Measurements from ENCODE around the gene APEX2.
A peak's percentile ranks its signal among the peaks of the same experiment; 100 is the strongest.
"Not testable (repeated sequence)": the region's sequence is repeated elsewhere in the genome, so short reads cannot be mapped to it uniquely, and the experiment has no call there.

The APEX2 gene

DNA sequence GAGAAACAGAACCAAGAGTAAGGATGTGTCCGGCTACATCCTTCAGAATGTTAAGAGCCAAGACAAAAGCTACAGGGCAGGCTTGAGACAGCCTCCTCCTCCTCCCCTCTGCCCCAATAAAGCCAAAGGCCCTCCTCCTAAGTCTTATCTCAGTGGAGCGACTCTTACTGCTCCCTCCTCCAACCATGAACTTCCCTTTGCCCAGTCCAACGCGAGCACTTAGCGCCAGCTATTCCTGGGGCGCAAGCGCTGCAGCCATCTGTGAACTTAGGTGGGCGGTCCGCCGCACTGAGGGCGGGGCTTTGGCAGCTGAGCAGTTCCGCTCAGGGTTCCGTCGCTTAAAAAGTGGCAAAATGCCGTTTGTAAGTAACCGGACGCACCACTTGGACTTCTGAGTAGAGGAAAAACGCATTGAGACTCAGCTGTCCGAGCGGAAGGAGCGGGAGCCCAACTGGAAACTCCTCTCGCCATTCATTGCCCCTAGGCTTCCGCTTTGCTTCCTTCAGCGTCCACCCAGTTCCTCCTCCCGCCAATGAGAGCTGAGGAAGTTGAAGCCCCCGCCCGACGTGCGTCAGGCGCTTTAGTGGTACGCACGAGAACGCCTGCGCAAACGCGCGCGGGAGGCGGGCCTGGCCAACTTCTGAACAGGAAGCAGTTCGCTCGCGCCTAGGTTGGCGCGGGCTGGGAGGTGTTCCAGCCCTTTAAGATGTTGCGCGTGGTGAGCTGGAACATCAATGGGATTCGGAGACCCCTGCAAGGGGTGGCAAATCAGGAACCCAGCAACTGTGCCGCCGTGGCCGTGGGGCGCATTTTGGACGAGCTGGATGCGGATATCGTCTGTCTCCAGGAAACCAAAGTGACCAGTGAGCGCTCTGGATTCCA is at the start of gene APEX2:
APEX2 (plus strand) TSS at position 647 of the 882 bp plus-strand sequence; CDS start at position 707, 60 bp downstream.
- Histone ChIP-seq H3K36me3 (ENCODE audit: control insufficient read depth, insufficient read depth, low read length) (no peaks in the 10 kb centered on the region), H3K27me3 (ENCODE audit: control insufficient read depth, insufficient read depth, low read length) (no peaks in the 10 kb centered on the region)

DNA sequence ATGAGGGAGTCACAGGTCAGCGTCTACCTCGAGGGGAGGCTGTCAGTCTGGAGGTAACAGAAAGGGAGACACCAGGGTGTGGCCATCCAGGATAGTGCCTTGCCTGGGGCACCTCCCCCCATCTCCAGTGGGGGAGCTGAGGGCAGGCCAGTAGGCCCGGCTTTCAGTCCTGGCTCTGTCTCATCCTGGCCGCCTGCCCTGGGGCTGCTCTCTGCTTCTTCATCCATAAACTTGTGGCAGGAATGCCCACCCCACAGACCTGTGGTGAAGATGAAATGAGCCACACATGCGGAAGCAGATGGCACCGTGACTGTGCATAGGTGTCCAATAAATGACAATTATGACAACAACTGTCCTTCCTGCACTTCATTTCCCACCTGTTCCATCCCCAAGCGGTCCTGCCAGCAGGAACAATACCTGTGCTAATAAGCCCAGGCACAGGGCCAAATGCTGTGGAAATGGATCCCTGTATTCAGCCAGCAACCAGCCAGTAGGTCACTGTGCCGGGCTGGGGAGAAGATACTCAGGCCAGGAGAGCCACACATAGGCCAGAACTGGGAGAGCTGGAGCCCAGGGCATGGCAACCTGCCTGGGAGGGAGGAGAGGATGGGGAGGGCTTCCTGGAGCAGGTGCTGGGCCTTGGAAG is 49.3 kb upstream of the APEX2 start:
- no peak overlapping the region for H3K9ac ChIP-seq (ENCODE audit: low read length)
- H3K4me1 ChIP-seq (ENCODE audit: control insufficient read depth, insufficient read depth, low read length) = no peaks in the 10 kb centered on the region
- no peaks in the 10 kb centered on the region for H3K36me3 ChIP-seq (ENCODE audit: control insufficient read depth, insufficient read depth, low read length)
- no peak overlapping the region for H3K27ac ChIP-seq (ENCODE audit: low read depth, low read length)
- H3K4me3 ChIP-seq (ENCODE audit: low read length) = no peak overlapping the region
- no peaks in the 10 kb centered on the region for H3K27me3 ChIP-seq (ENCODE audit: control insufficient read depth, insufficient read depth, low read length)

More for the DNA sequence above, at the start of gene APEX2:
- Histone ChIP-seq H3K27ac (ENCODE audit: low read depth, low read length) (peak within 1 kb of the TSS; percentile 78), H3K4me3 (ENCODE audit: low read length) (peak within 1 kb of the TSS; percentile 82), H3K9ac (ENCODE audit: low read length) (peak within 1 kb of the TSS; percentile 59), H3K4me1 (ENCODE audit: control insufficient read depth, insufficient read depth, low read length) (no peaks in the 10 kb centered on the region)

DNA sequence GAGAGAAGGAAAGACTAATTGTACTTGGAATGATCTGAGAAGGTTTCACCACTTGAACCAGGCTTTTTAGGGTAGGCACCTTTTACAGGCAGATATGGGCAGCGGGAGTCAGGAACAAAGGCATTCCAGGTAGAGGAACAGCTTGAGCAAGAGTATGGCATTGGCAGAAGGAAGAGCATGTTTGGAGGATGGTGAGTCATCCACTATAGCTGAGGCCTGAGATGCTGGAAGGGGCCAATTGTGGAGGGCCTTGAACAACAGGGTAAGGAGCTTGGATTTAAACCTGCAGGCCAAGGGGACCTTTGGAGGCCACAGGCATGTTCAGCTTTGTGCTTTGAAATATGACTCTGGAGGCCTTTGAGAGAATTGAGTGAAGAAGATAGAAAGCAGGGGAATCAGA is 38.4 kb upstream of the APEX2 start:
- Histone ChIP-seq H3K4me1 (ENCODE audit: control insufficient read depth, insufficient read depth, low read length) (no peaks in the 10 kb centered on the region), H3K27me3 (ENCODE audit: control insufficient read depth, insufficient read depth, low read length) (peaks cover 2% of the 10 kb centered on the region), H3K36me3 (ENCODE audit: control insufficient read depth, insufficient read depth, low read length) (no peaks in the 10 kb centered on the region), H3K9ac (ENCODE audit: low read length) (no peak overlapping the region), H3K27ac (ENCODE audit: low read depth, low read length) (no peak overlapping the region), H3K4me3 (ENCODE audit: low read length) (no peak overlapping the region)

- Histone ChIP-seq H3K4me1 (ENCODE audit: control insufficient read depth, insufficient read depth, low read length) (no peaks in the 10 kb centered on the region), H3K27me3 (ENCODE audit: control insufficient read depth, insufficient read depth, low read length) (peaks cover 2% of the 10 kb centered on the region), H3K9ac (ENCODE audit: low read length) (no peak overlapping the region), H3K27ac (ENCODE audit: low read depth, low read length) (no peak overlapping the region), H3K4me3 (ENCODE audit: low read length) (no peak overlapping the region), H3K36me3 (ENCODE audit: control insufficient read depth, insufficient read depth, low read length) (no peaks in the 10 kb centered on the region)
These were observed 35.2 kb upstream of the APEX2 start for GRCh38 chrX:54964766-54965497.

- H3K27ac ChIP-seq (ENCODE audit: low read depth, low read length) = no peak overlapping the region
- no peaks in the 10 kb centered on the region for H3K36me3 ChIP-seq (ENCODE audit: control insufficient read depth, insufficient read depth, low read length)
- no peaks in the 10 kb centered on the region for H3K27me3 ChIP-seq (ENCODE audit: control insufficient read depth, insufficient read depth, low read length)
- H3K4me1 ChIP-seq (ENCODE audit: control insufficient read depth, insufficient read depth, low read length) = no peaks in the 10 kb centered on the region
- no peak overlapping the region for H3K4me3 ChIP-seq (ENCODE audit: low read length)
- no peak overlapping the region for H3K9ac ChIP-seq (ENCODE audit: low read length)
These were observed 22.8 kb upstream of the APEX2 start for GRCh38 chrX:54977387-54977786.

DNA sequence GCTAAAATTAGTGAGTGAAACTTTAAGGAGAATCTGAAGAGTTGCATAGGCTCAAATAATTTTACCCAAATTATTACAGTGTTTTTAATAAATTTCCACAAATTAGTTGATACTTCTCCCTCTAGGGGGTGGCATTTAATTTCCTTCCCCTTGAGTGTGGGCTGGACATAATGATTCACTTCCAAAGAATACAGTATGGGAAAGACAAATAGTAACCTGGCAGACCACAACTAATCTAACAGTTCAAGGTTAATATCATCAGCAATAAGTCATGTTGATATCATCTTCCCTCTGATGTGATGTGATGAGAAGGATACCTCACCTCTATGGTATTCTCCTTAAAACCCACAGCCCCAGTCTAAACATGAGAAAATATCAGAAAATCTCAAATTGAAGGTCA is 21.7 kb upstream of the APEX2 start:
- no peak overlapping the region for H3K4me3 ChIP-seq (ENCODE audit: low read length)
- H3K27me3 ChIP-seq (ENCODE audit: control insufficient read depth, insufficient read depth, low read length) = no peaks in the 10 kb centered on the region
- no peak overlapping the region for H3K27ac ChIP-seq (ENCODE audit: low read depth, low read length)
- H3K4me1 ChIP-seq (ENCODE audit: control insufficient read depth, insufficient read depth, low read length) = no peaks in the 10 kb centered on the region
- H3K9ac ChIP-seq (ENCODE audit: low read length) = no peak overlapping the region
- no peaks in the 10 kb centered on the region for H3K36me3 ChIP-seq (ENCODE audit: control insufficient read depth, insufficient read depth, low read length)

DNA sequence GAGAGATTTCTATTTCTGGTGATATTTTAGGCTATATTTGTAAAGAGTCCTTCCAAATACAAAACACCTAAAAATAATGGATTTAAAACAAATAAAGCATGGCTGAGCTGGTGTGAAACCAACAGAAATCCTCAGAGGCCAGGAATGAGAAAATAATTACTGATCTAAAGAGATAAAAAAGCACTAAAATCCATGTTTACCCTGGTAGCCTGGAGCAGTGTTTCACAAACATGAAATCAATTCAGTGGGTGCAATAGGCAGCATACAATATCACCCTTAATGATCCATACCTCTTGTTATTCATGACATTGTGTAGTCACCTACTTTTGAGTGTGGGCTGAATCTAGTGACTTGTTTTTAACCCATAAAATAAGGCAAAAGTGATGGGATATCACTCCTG is 20.7 kb upstream of the APEX2 start:
- no peaks in the 10 kb centered on the region for H3K27me3 ChIP-seq (ENCODE audit: control insufficient read depth, insufficient read depth, low read length)
- no peaks in the 10 kb centered on the region for H3K4me1 ChIP-seq (ENCODE audit: control insufficient read depth, insufficient read depth, low read length)
- H3K9ac ChIP-seq (ENCODE audit: low read length) = no peak overlapping the region
- no peak overlapping the region for H3K27ac ChIP-seq (ENCODE audit: low read depth, low read length)
- H3K4me3 ChIP-seq (ENCODE audit: low read length) = no peak overlapping the region
- H3K36me3 ChIP-seq (ENCODE audit: control insufficient read depth, insufficient read depth, low read length) = no peaks in the 10 kb centered on the region

GRCh38 chrX:54980334-54980733 is 19.8 kb upstream of the APEX2 start:
- Histone ChIP-seq H3K27me3 (ENCODE audit: control insufficient read depth, insufficient read depth, low read length) (no peaks in the 10 kb centered on the region), H3K36me3 (ENCODE audit: control insufficient read depth, insufficient read depth, low read length) (no peaks in the 10 kb centered on the region), H3K4me3 (ENCODE audit: low read length) (no peak overlapping the region), H3K4me1 (ENCODE audit: control insufficient read depth, insufficient read depth, low read length) (no peaks in the 10 kb centered on the region), H3K27ac (ENCODE audit: low read depth, low read length) (no peak overlapping the region), H3K9ac (ENCODE audit: low read length) (no peak overlapping the region)

DNA sequence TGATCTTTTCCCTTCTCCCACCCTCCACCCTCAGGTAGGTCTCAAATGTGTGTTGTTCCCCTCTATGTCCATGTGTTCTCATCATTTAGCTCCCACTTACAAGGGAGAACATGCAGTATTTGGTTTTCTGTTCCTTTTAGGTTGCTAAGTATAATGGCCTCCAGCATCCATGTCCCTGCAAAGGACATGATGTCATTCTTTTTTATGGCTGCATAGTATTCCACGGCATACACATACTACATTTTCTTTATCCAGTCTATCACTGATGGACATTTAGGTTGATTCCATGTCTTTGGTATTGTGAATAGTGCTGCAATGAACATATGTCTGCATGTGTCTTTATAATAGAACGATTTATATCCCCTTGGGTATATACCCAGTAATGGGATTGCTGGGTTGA is 16.9 kb upstream of the APEX2 start:
- H3K9ac ChIP-seq (ENCODE audit: low read length); H3K36me3 ChIP-seq (ENCODE audit: control insufficient read depth, insufficient read depth, low read length); H3K4me3 ChIP-seq (ENCODE audit: low read length); H3K27me3 ChIP-seq (ENCODE audit: control insufficient read depth, insufficient read depth, low read length); H3K4me1 ChIP-seq (ENCODE audit: control insufficient read depth, insufficient read depth, low read length); H3K27ac ChIP-seq (ENCODE audit: low read depth, low read length): not testable (repeated sequence)

DNA sequence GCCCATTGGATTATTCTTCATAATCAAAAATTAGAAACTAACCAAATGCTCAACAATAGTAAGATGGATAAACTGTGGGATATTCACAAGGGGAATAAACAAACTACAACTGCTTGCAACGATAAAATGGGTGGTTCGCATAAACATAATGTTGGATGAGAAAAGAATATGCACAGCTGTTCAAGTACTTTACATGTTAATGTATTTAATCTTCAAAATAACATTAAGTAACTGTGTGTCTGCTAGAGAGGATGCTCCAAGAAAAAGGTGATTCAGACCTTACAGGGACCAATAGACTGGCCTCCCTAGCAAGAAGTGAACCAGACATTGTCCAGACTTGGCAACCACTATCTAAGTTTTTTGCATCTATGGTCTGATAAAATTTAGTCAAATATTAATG is 8.5 kb upstream of the APEX2 start:
- no peak overlapping the region for H3K9ac ChIP-seq (ENCODE audit: low read length)
- no peak overlapping the region for H3K4me3 ChIP-seq (ENCODE audit: low read length)
- H3K27ac ChIP-seq (ENCODE audit: low read depth, low read length) = no peak overlapping the region
- no peaks in the 10 kb centered on the region for H3K27me3 ChIP-seq (ENCODE audit: control insufficient read depth, insufficient read depth, low read length)
- H3K4me1 ChIP-seq (ENCODE audit: control insufficient read depth, insufficient read depth, low read length) = no peaks in the 10 kb centered on the region
- no peaks in the 10 kb centered on the region for H3K36me3 ChIP-seq (ENCODE audit: control insufficient read depth, insufficient read depth, low read length)

DNA sequence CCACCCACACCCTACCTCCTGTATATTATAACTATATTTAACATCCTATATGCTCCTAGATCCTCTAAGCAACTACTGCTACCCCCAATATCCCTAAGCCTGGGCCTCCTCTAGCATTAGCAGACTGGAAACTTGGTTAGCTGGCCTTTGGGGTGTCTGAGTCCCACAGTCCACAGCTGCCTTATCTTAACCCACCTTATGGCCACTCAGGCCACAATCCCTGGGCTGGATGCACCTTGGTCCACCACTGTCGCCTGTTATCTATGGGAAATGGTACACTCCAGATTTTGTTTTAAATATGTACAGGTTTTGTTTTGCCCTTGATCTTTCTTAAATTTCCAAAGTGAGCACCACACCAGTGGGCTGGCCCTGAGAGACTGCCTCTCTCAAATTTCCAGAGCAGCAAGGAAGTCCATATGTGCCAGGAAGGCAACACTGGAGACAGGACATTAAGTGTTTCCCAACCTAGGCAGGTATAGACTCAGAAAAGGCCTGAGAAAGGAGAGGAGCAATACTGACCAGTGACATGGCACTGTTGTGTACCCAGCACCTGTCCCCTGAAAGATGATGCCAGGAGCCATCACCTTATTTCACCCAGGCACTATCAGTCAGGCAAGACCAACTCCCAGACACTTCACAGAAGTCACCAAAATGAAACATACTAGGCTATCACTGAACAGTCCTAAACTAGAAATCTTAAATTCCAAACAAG is 7.1 kb upstream of the APEX2 start:
- Histone ChIP-seq H3K27me3 (ENCODE audit: control insufficient read depth, insufficient read depth, low read length) (no peaks in the 10 kb centered on the region), H3K36me3 (ENCODE audit: control insufficient read depth, insufficient read depth, low read length) (no peaks in the 10 kb centered on the region), H3K4me1 (ENCODE audit: control insufficient read depth, insufficient read depth, low read length) (no peaks in the 10 kb centered on the region), H3K27ac (ENCODE audit: low read depth, low read length) (no peak overlapping the region), H3K4me3 (ENCODE audit: low read length) (no peak overlapping the region), H3K9ac (ENCODE audit: low read length) (no peak overlapping the region)

DNA sequence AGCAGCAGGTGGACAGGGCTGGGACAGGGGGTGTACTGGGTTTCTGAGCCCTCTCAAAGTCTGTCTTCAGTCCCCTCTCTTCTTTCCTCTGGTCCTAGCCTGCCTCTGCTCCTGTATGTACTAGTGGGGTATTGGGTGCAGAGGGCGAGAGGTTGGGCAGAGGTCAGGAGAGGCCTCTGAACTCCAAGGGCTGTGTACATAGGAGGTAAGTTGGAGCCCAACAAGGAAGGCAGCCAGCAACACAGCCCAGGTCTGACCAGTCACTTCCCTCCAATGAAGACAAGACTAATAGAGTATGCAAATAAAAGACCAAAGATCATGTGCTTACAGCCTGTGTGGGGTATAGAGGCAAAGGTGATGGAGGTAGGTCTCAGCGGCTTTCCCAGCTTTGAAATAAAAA is 6.1 kb upstream of the APEX2 start, which contains the start of gene PFKFB1:
PFKFB1 (minus strand) TSS at position 90 of the 400 bp plus-strand sequence. CDS start 181 bp downstream, outside the sequence.
- Histone ChIP-seq H3K9ac (ENCODE audit: low read length) (no peak within 1 kb of the TSS), H3K4me1 (ENCODE audit: control insufficient read depth, insufficient read depth, low read length) (no peaks in the 10 kb centered on the region), H3K4me3 (ENCODE audit: low read length) (no peak within 1 kb of the TSS), H3K27ac (ENCODE audit: low read depth, low read length) (no peak within 1 kb of the TSS), H3K27me3 (ENCODE audit: control insufficient read depth, insufficient read depth, low read length) (no peaks in the 10 kb centered on the region), H3K36me3 (ENCODE audit: control insufficient read depth, insufficient read depth, low read length) (no peaks in the 10 kb centered on the region)
